Astrocyte of the cerebellum (primary cell): ENCODE results near the gene SNHG17.
"Not testable (repeated sequence)": the region's sequence is repeated elsewhere in the genome, so short reads cannot be mapped to it uniquely, and the experiment has no call there.

Experiments
- DNase-seq: peaks from one replicate; pipeline ENCODE4 v3.0.0-alpha.2; 2011; ENCODE audit warnings: low read depth
- H3K4me3 ChIP-seq: 2 replicates; pipeline ENCODE4 v1.5.1; 2011; ENCODE audit warnings: mild to moderate bottlenecking, low read depth, low read length, moderate library complexity
- CTCF ChIP-seq: IDR thresholded peaks from 2 replicates; pipeline ENCODE4 v1.5.1; 2012; ENCODE audit warnings: low read length, low read depth, moderate library complexity, mild to moderate bottlenecking; ENCODE audit errors: missing control alignments
- in situ Hi-C: cut with HindIII; loops from 2 replicates; pipeline ENCODE4 v1.10.0; 2017; ENCODE audit warnings: low sequenced_read_pairs

The SNHG17 gene

GRCh38 chr20:38393259-38393658, 41.9 kb downstream of the SNHG17 start:
- no peak for DNase-seq
- no peak for TF ChIP-seq CTCF
- in situ Hi-C loops = no loop called here
- no peak overlapping the region for H3K4me3 ChIP-seq

GRCh38 chr20:38392356-38392755, 42.8 kb downstream of the SNHG17 start:
- TF ChIP-seq CTCF = no peak
- DNase-seq = no peak
- H3K4me3 ChIP-seq = no peak overlapping the region
- in situ Hi-C loops = no loop called here

GRCh38 chr20:38387953-38388352, 47.2 kb downstream of the SNHG17 start:
- in situ Hi-C loops = no loop called here
- no peak for TF ChIP-seq CTCF
- DNase-seq = no peak
- no peak overlapping the region for H3K4me3 ChIP-seq

GRCh38 chr20:38386851-38387250, 48.3 kb downstream of the SNHG17 start:
- no peak for DNase-seq
- in situ Hi-C loops = no loop called here
- no peak for TF ChIP-seq CTCF
- H3K4me3 ChIP-seq = no peak overlapping the region

GRCh38 chr20:38386004-38386403, 49.1 kb downstream of the SNHG17 start:
- TF ChIP-seq CTCF = no peak
- DNase-seq = no peak
- H3K4me3 ChIP-seq = no peak overlapping the region
- in situ Hi-C loops = no loop called here

GRCh38 chr20:38383147-38383546, 52.0 kb downstream of the SNHG17 start:
- TF ChIP-seq CTCF = no peak
- no peak for DNase-seq
- in situ Hi-C loops = no loop called here
- H3K4me3 ChIP-seq = no peak overlapping the region

GRCh38 chr20:38377838-38378237, 57.3 kb downstream of the SNHG17 start:
- in situ Hi-C loops, DNase-seq, H3K4me3 ChIP-seq: not testable (repeated sequence)
